ENCODE data around the gene DYRK1A.
"Not testable (repeated sequence)": the region's sequence is repeated elsewhere in the genome, so short reads cannot be mapped to it uniquely, and the experiment has no call there.

Gene DYRK1A

GRCh38 chr21:37521658-37522057 is 155.1 kb downstream of the DYRK1A start:
- no peak for DNase-seq (ENCODE audit: low read depth)
- H3K4me3 ChIP-seq (ENCODE audit: low read length) = no peak overlapping the region
- TF ChIP-seq, protein P1, sequence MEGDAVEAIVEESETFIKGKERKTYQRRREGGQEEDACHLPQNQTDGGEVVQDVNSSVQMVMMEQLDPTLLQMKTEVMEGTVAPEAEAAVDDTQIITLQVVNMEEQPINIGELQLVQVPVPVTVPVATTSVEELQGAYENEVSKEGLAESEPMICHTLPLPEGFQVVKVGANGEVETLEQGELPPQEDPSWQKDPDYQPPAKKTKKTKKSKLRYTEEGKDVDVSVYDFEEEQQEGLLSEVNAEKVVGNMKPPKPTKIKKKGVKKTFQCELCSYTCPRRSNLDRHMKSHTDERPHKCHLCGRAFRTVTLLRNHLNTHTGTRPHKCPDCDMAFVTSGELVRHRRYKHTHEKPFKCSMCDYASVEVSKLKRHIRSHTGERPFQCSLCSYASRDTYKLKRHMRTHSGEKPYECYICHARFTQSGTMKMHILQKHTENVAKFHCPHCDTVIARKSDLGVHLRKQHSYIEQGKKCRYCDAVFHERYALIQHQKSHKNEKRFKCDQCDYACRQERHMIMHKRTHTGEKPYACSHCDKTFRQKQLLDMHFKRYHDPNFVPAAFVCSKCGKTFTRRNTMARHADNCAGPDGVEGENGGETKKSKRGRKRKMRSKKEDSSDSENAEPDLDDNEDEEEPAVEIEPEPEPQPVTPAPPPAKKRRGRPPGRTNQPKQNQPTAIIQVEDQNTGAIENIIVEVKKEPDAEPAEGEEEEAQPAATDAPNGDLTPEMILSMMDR (conservative IDR thresholded peaks at IDR 0.05; ENCODE audit: low read length) = no peak

GRCh38 chr21:37522641-37523295 is 156.2 kb downstream of the DYRK1A start:
- no peak overlapping the region for H3K4me3 ChIP-seq (ENCODE audit: low read length)
- TF ChIP-seq, protein P1 (conservative IDR thresholded peaks at IDR 0.05; ENCODE audit: low read length) = no peak
- no peak for DNase-seq (ENCODE audit: low read depth)

DNA sequence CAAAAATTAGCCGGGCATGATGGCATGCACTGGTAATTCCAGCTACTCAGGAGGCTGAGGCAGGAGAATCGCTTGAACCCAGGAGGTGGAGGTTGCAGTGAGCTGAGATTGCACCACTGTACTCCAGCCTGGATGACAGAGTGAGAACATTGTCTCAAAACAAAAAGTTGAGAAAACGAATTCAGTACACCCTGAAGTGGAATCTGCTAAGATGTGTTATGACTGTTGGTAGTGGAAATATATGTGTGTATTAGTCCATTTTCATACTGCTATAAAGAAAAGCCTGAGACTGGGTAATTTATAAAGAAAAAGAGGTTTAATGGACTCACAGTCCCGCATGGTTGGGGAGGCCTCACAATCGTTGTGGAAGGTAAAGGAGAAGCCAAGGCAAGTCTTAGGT is 158.4 kb downstream of the DYRK1A start:
- H3K4me3 ChIP-seq (ENCODE audit: low read length); DNase-seq (ENCODE audit: low read depth): not testable (repeated sequence)

- DNase-seq (ENCODE audit: low read depth) = no peak
- TF ChIP-seq, protein P1 (conservative IDR thresholded peaks at IDR 0.05; ENCODE audit: low read length) = no peak
- H3K4me3 ChIP-seq (ENCODE audit: low read length) = no peak overlapping the region
Measured at GRCh38 chr21:37525810-37526209, 159.2 kb downstream of the DYRK1A start.

- TF ChIP-seq, protein P1 (conservative IDR thresholded peaks at IDR 0.05; ENCODE audit: low read length) = no peak
- DNase-seq (ENCODE audit: low read depth) = no peak
- no peak overlapping the region for H3K4me3 ChIP-seq (ENCODE audit: low read length)
Measured at GRCh38 chr21:37527103-37527502, 160.5 kb downstream of the DYRK1A start.

DNA sequence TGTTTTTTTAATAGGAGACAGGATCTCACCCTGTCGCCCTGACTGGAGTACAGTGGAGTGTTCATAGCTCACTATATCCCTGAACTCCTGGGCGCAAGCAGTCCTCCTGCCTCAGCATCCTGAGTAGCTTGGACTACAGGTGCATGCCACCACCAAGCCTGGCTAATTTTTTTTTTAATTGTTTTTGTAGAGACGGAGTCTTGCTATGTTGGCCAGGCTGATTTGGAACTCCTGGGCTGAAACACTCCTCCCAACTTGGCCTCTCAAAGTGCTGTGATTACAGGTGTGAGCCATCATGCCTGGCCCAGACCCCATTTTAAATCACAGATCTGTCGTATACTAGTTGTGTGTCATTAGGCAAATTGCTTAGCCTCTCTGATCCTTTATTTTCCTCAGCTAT is 161.1 kb downstream of the DYRK1A start:
- TF ChIP-seq, protein P1 (conservative IDR thresholded peaks at IDR 0.05; ENCODE audit: low read length) = no peak
- DNase-seq (ENCODE audit: low read depth) = no peak
- H3K4me3 ChIP-seq (ENCODE audit: low read length) = no peak overlapping the region

DNA sequence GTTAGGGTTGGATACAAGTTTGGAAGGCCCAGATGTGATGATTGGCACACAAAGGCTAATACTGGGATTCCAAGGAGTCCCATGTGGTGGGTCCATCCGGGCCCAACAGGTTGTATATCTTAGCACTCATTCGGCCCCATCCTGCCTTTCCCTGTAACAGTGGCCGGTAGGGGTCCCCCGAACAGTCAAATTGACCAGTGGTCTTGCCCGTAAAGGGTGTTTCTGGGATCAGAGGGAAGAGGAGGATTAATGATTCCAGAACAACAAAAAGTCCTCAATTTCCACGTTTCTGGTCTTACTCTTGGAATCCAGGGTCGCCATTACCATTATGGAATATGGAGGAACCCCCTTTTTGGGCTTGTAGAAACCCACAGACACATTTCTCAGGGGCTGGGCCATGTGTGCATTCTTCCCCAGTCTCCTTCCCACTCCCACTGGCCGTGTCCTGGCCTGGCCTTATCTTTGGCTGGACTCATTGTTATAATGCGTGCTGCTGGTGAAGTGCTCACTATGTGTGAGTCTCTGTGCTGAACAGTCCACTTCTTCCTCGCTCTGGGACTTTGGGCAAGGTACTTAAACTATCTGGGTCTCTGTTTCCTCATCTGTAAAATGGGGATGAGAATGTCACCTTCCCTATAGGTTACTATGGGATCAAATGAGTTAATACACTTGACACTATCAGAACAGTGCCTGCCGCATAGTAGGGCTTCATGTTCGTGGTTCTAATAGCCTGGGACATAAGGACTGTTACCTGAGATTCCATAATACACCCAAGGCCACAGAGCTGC is 161.8 kb downstream of the DYRK1A start:
- TF ChIP-seq, protein P1 (conservative IDR thresholded peaks at IDR 0.05; ENCODE audit: low read length) = no peak
- DNase-seq (ENCODE audit: low read depth) = no peak
- no peak overlapping the region for H3K4me3 ChIP-seq (ENCODE audit: low read length)
